AG09309 (cell line): Measurements from ENCODE around the gene LRRK1.

ENCODE experiments used
- DNase-seq: peaks from one replicate; pipeline ENCODE4 v3.0.0-alpha.2; 2010; ENCODE audit warnings: low read depth
- H3K4me3 ChIP-seq: 2 replicates; pipeline ENCODE4 v1.5.1; 2011; ENCODE audit warnings: mild to moderate bottlenecking, low read depth, low read length, moderate library complexity; ENCODE audit not compliant: control insufficient read depth
- TF ChIP-seq, protein P1 (sequence below): IDR thresholded peaks from 2 replicates; pipeline ENCODE4 v1.5.1; 2011; ENCODE audit warnings: mild to moderate bottlenecking, low read depth, low read length, inconsistent platforms; ENCODE audit not compliant: insufficient read depth, control insufficient read depth; ENCODE audit errors: missing control alignments

Gene LRRK1

DNA sequence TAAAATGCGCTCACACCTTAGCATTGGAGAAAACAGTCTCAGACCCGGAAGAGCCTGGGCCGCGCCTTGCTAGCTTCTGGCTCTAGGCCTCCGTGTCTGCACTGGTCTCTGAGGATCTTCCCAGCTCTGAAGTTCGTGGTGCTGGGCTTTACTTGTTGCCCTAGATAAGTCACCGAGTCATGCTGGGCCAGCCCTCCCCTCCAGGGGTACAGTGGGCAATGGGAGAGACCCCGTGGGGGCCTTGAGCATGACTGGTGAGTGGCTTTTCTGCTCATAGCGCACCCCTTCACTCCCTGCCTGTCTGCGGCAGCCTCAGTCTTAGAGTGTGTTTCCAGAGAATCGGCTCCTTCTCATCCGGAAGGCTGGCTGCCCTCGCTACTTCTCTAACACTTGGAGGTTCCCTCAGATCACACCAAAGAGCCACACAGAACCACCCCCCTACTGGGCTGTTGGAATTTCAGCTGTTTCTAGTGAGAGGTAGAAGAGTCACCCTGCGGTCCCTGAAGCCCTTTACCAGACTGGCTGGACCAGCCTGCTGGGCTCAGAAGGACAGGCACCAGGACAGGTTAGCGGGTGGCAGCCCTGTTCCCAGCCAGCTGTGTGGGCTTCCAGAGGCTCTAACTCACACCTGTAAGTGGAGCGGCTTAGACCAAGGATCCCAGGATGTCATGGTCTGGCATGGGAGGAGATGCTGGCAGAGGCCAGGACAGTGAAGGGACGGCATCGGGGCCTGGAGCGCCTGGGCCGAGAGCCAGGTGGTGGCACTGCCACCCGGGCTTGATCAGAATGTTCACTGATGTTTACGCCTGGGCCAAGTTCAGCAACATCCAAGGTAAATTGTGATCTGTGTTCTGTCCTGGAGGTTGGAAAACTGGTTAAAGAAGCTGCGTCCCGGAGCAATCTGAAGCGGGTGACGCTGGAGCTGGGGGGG is 21.7 kb upstream of the LRRK1 start:
- no peak for DNase-seq
- H3K4me3 ChIP-seq, result no peak overlapping the region
- TF ChIP-seq, protein P1, sequence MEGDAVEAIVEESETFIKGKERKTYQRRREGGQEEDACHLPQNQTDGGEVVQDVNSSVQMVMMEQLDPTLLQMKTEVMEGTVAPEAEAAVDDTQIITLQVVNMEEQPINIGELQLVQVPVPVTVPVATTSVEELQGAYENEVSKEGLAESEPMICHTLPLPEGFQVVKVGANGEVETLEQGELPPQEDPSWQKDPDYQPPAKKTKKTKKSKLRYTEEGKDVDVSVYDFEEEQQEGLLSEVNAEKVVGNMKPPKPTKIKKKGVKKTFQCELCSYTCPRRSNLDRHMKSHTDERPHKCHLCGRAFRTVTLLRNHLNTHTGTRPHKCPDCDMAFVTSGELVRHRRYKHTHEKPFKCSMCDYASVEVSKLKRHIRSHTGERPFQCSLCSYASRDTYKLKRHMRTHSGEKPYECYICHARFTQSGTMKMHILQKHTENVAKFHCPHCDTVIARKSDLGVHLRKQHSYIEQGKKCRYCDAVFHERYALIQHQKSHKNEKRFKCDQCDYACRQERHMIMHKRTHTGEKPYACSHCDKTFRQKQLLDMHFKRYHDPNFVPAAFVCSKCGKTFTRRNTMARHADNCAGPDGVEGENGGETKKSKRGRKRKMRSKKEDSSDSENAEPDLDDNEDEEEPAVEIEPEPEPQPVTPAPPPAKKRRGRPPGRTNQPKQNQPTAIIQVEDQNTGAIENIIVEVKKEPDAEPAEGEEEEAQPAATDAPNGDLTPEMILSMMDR, result no peak

DNA sequence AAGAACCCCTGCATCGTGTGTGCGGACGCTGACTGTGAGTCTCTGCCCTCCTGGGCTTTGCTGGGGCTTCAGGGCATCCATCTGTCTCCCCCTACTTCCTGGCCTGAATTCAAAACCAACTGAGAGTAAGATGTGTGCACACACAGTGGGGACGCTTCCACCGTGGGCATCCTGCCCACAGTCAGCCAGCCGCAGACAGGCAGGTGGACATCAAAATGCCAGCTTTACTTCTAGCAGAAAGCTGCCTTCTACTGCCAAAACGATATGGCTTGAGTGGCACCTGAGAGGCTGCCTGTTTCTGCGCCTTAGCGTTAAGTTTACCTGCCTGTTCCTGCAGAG is 21.0 kb upstream of the LRRK1 start:
- DNase-seq, result no peak
- TF ChIP-seq, protein P1, result no peak
- H3K4me3 ChIP-seq, result no peak overlapping the region

DNA sequence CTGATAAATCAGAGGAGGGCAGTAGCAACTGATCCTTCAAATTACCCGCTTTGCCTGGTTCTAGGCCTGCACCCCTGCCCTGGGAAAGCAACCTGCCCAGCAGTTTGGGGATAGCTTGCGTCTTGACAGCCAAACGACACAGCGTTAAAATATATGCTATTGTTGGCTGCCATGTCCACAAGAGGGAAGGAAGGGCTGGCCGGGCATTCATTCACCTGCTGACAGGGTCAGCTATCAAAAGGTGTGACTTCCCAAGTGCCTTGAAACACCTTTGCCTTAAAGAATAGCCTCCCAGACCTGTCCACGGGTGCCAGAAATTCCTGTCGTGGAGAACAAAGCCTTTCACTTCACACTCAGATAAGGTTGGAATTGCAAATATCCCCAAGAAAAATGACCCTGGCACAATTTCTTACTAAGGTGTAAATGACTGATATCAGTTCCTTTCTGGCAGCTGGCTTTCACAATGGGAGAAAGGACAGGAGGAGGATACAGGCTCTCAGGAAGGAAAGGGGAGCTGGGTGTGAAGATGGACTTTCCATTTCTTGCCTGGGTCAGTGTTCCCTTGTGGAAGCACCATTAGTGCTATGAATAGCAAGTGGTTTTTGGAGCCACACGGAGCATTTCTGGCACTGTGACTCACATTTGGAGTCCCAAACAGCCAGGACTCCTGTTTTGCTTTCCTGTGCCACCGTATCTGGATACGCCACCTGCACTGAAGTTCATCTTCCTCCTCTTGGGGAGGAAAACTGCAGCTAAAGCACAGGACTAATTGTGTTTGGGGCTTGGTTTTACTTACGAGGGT is 20.3 kb upstream of the LRRK1 start:
- no peak for DNase-seq
- H3K4me3 ChIP-seq, result no peak overlapping the region
- TF ChIP-seq, protein P1, result no peak

DNA sequence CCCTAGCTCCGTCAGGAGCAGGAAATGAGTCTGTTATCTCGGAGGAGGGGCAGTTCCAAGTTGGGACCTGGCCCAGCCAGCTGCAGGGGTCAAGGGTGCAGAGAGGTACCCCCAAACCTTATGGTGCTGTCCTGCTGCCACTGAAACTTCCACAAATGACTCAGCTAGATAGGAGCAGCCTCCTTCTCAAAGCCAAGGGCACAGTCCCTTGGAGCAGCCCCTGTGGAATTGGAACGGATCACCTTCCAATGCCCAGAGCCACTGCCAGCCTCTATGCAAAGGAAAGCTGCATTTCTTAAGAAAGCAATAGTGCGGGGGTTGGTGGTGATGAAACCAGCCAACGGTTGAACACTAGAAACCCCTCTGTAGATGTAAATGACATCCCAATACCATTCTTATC is 19.6 kb upstream of the LRRK1 start:
- DNase-seq, result no peak
- TF ChIP-seq, protein P1, result no peak
- no peak overlapping the region for H3K4me3 ChIP-seq

DNA sequence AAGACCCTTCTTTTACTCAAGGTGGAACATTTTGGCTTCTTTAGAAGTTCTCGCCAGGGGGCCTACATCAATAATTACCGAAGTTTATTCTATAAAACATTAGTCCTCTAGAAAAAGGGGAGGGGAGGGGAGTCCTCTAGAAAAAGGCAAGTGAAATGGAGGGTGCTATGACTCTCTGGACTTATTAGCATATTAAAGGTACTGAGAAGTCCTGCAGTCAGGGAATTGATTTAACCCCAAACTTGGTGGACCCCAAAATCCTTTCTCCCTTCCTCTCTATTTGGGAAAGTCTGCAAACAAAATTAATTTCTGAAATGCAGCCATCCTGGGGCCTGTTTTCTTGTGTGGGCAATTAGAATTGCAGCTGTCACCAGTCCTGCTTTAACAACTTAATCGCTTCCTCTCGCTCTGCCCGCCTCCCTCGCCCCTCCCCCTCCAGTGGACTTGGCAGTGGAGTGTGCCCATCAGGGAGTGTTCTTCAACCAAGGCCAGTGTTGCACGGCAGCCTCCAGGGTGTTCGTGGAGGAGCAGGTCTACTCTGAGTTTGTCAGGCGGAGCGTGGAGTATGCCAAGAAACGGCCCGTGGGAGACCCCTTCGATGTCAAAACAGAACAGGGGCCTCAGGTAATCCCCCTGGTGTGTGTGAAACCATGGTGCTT is 18.9 kb upstream of the LRRK1 start:
- TF ChIP-seq, protein P1, result no peak
- no peak overlapping the region for H3K4me3 ChIP-seq
- no peak for DNase-seq

DNA sequence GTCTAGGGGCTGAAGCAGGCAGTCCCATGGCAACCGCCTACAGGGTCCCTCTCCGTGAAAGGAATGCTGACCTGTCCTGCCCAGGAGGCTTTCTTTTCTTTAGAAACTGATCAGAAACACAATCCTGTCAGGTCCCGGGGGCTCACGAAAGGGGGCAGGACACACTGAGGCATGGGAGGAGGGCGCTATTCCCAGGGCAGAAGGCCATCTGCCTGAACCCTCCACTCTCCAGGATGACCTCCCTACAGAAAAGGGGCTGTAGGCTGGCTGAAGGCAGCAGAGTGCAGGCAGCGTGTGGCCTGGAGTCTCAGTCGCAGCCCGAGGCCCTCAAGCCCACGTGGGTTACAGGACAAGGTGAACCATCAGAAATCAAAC is 18.4 kb upstream of the LRRK1 start:
- TF ChIP-seq, protein P1, result no peak
- DNase-seq, result no peak

More for the DNA sequence above, 18.4 kb upstream of the LRRK1 start:
- H3K4me3 ChIP-seq, result no peak overlapping the region
